Heart left ventricle (tissue), 13 donors: ENCODE data around the gene ZMIZ1.

Source experiments
- POLR2A ChIP-seq, 2 donors: fragments of 450-650 bp; IDR thresholded peaks; one replicate each; pipeline ENCODE4 v1.6.1; 2017; ENCODE audit warnings: antibody characterized with exemption in 2 of 2, mild to moderate bottlenecking in 2 of 2, moderate library complexity in 2 of 2
- TF ChIP-seq, protein P1 (sequence below), 12 donors: fragments of 200-600 bp; sonication (generic) in 4 of 12; IDR thresholded peaks; one replicate each; pipeline versions ENCODE4 v1.5.0 to v1.8.0; 2018 to 2022; ENCODE audit warnings: antibody characterized with exemption in 12 of 12, mild to moderate bottlenecking in 5 of 12
- donor health status: ischemic (EF 13 %, LVEDD 7.1; RV severe dilation, severe dysfunction).
- donor health status: DM: no; HTN: yes; CAD: no.
- donor health status: DM: no; HTN: no; CAD: no.
- donor health status: ischemic (EF 25% LVEDD 6.9; RV normal size, moderate dysfunction).
- donor health status: ischemic (EF 25% LVEDD 5.7; RV mildly dilated, moderate dysfunction).
- donor health status: ischemic (EF 35%, LVEDD 5.7; RV mildly dilated, moderate dysfunction).
- donor health status: nonischemic (EF 11% LVEDD 7.7; RV severe dilation, severe dysfunction).
- donor health status: DM: yes; HTN: yes; CAD: no.
- donor health status: PGD.
- donor health status: ischemic (EF 29% LVEDD 5.4; RV normal size, mild dysfunction).
- donor health status: nonischemic (EF 23%, LVEDD 6.1; RV moderate dilation, normal function).

DNA sequence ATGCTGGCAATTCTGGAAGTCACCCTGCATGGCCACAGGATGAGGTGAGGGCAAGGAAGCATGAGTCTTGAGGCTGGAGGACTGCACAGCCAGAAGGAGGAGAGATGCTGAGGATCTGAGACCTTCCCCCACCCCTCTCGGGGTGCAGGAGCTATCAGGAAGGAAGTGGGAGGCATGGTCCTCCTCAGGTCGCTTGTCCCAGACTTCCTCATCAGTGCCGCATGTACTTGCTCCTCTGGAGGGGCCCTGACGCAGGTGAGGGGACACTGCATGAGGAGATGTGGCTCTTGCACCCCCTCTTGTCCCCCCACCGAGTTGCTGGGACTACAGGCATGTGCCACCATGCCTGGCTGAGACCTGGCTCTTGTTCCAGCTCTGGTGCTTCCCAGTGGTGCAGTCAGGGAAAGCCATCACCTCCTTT is 5.7 kb upstream of the ZMIZ1 start:
- TF ChIP-seq, protein P1, sequence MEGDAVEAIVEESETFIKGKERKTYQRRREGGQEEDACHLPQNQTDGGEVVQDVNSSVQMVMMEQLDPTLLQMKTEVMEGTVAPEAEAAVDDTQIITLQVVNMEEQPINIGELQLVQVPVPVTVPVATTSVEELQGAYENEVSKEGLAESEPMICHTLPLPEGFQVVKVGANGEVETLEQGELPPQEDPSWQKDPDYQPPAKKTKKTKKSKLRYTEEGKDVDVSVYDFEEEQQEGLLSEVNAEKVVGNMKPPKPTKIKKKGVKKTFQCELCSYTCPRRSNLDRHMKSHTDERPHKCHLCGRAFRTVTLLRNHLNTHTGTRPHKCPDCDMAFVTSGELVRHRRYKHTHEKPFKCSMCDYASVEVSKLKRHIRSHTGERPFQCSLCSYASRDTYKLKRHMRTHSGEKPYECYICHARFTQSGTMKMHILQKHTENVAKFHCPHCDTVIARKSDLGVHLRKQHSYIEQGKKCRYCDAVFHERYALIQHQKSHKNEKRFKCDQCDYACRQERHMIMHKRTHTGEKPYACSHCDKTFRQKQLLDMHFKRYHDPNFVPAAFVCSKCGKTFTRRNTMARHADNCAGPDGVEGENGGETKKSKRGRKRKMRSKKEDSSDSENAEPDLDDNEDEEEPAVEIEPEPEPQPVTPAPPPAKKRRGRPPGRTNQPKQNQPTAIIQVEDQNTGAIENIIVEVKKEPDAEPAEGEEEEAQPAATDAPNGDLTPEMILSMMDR (IDR thresholded peaks at IDR 0.05), result no peak
- no peak for TF ChIP-seq POLR2A (IDR thresholded peaks at IDR 0.05)
